ENCODE measurements around the gene KIAA0513. TPM values are rescaled to one million over a fixed set of nuclear protein-coding genes. Genes with fewer than 3 reads are reported as not detected.

The KIAA0513 gene
- total and polyA plus RNA-seq, 2 of the 13 experiments (the other 11 are each of a cell fraction or from before 2014, with no cell fraction given), result 1.8 TPM

- TF ChIP-seq ZNF687 (CRISPR knock-in tag; IDR thresholded peaks at IDR 0.05), result no peak
- no peak for TF ChIP-seq ZNF530 (CRISPR knock-in tag; IDR thresholded peaks at IDR 0.05; ENCODE audit: low read depth)
- no peak for TF ChIP-seq ZNF180 (CRISPR knock-in tag; IDR thresholded peaks at IDR 0.05; ENCODE audit: borderline replicate concordance, low read depth)
- TF ChIP-seq, protein P1, sequence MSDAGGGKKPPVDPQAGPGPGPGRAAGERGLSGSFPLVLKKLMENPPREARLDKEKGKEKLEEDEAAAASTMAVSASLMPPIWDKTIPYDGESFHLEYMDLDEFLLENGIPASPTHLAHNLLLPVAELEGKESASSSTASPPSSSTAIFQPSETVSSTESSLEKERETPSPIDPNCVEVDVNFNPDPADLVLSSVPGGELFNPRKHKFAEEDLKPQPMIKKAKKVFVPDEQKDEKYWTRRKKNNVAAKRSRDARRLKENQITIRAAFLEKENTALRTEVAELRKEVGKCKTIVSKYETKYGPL (CRISPR knock-in tag; IDR thresholded peaks at IDR 0.05), result no peak
- no peak for TF ChIP-seq KIAA2018 (CRISPR knock-in tag; IDR thresholded peaks at IDR 0.05; ENCODE audit: borderline replicate concordance)
- TF ChIP-seq HCFC1 (IDR thresholded peaks at IDR 0.05; ENCODE audit: low read depth, low read length), result no peak
- no peak for TF ChIP-seq ZNF251 (CRISPR knock-in tag; IDR thresholded peaks at IDR 0.05)
Measured at GRCh38 chr16:85093705-85094104, 66.1 kb downstream of the KIAA0513 start (continued).

Data from HepG2 (cell line).